ENCODE measurements around the gene OR52E5.

The OR52E5 gene

GRCh38 chr11:5933116-5933515, 40.1 kb downstream of the OR52E5 start:
- no peak for DNase-seq

GRCh38 chr11:5937868-5938602, 45.0 kb downstream of the OR52E5 start:
- no peak for DNase-seq

GRCh38 chr11:5938603-5938965, 45.6 kb downstream of the OR52E5 start:
- no peak for DNase-seq

- no peak for DNase-seq
Observed at GRCh38 chr11:5940748-5941147, 47.7 kb downstream of the OR52E5 start.

GRCh38 chr11:5941951-5942350, 48.9 kb downstream of the OR52E5 start, which contains the start of gene OR56A3:
Gene OR56A3 (plus strand): TSS chr11:5942251. CDS start chr11:5947347, 5,096 bp downstream.
- no peak for DNase-seq

Measured in fibroblast of skin of scalp (primary cell).